CD4-positive, alpha-beta T cell (primary cell): Measurements from ENCODE around the gene TAF6. TPM values are rescaled to one million over a fixed set of nuclear protein-coding genes. Genes with fewer than 3 reads are reported as not detected.

Experiments used
- ATAC-seq: fragments of 200-7000 bp; cut with Tn5 transposase; one replicate; pipeline ENCODE4 v1.10.0; 2022; ENCODE audit warnings: mild to moderate bottlenecking; ENCODE audit not compliant: poor library complexity
- CTCF ChIA-PET: fragments of 350-600 bp; sonication (Branson Sonifier 250); formaldehyde crosslinking; loops from one replicate; lab custom pipeline; 2021; ENCODE audit warnings: antibody characterized with exemption, inconsistent platforms; lab: Charles Lee
- POLR2A ChIA-PET: fragments of 350-600 bp; sonication (Branson Sonifier 250); formaldehyde crosslinking; loops from one replicate; lab custom pipeline; 2021; ENCODE audit warnings: antibody characterized with exemption, inconsistent platforms; lab: Charles Lee
- DNase-seq, 14 experiments: peaks; one replicate each; pipeline ENCODE4 v3.0.0-alpha.2; 2013 to 2020; ENCODE audit warnings: mixed read lengths in 2 of 14
- H3K27ac ChIP-seq, 2 donors: one replicate each; pipeline versions ENCODE4 v1.5.1 to v1.7.0; 2013; ENCODE audit warnings: low read length in 2 of 2, low read depth in 1 of 2, mild to moderate bottlenecking in 1 of 2
- H3K27me3 ChIP-seq, 2 experiments: 1 replicate in 1 of 2; 2 replicates in 1 of 2; pipeline versions ENCODE4 v1.6.1 to v1.7.0; 2013; ENCODE audit warnings: low read length in 2 of 2, control low read depth in 1 of 2, mild to moderate bottlenecking in 1 of 2, moderate library complexity in 1 of 2; ENCODE audit not compliant: insufficient read depth in 2 of 2, control insufficient read depth in 1 of 2
- H3K36me3 ChIP-seq: one replicate; pipeline ENCODE4 v1.6.1; 2013; ENCODE audit warnings: low read length, control low read depth; ENCODE audit not compliant: insufficient read depth
- H3K4me1 ChIP-seq: one replicate; pipeline ENCODE4 v1.6.1; 2013; ENCODE audit warnings: low read length, control low read depth; ENCODE audit not compliant: insufficient read depth
- H3K4me3 ChIP-seq: one replicate; pipeline ENCODE4 v1.5.1; 2013; ENCODE audit warnings: mild to moderate bottlenecking, low read length, moderate library complexity
- H3K9me3 ChIP-seq, 2 experiments: 1 replicate in 1 of 2; 2 replicates in 1 of 2; pipeline versions ENCODE4 v1.6.1 to v1.7.0; 2013; ENCODE audit warnings: low read length in 2 of 2, mild to moderate bottlenecking in 2 of 2, control low read depth in 1 of 2, moderate library complexity in 1 of 2; ENCODE audit not compliant: control insufficient read depth in 1 of 2, insufficient read depth in 1 of 2
- H3K27ac Mint-ChIP-seq: one replicate; pipeline ENCODE4 v1.8.0; 2020; ENCODE audit warnings: mixed read lengths
- H3K27me3 Mint-ChIP-seq: one replicate; pipeline ENCODE4 v1.8.0; 2021; ENCODE audit warnings: mixed read lengths
- H3K36me3 Mint-ChIP-seq: one replicate; pipeline ENCODE4 v1.8.0; 2021; ENCODE audit warnings: low read depth, mixed read lengths
- H3K4me1 Mint-ChIP-seq: one replicate; pipeline ENCODE4 v1.8.0; 2021; ENCODE audit warnings: low read depth, mixed read lengths
- H3K4me3 Mint-ChIP-seq: one replicate; pipeline ENCODE4 v1.8.0; 2020; ENCODE audit warnings: mild to moderate bottlenecking, mixed read lengths
- H3K9me3 Mint-ChIP-seq: one replicate; pipeline ENCODE4 v1.8.0; 2020; ENCODE audit warnings: mixed read lengths
- intact Hi-C, 2 experiments: fragments of 100-400 bp; cut with DNase I in 1 of 2; cut with micrococcal nuclease in 1 of 2; formaldehyde crosslinking; loops; one replicate each; pipeline versions ENCODE4 v1.15.1 to v1.9.0; 2023 to 2025; cut with DNase I, micrococcal nuclease
- total RNA-seq, 174 experiments: library from RNA in 2 of 174; stranded (reverse) in 2 of 174; gene quantifications; one replicate each; pipeline ENCODE4 v1.2.3 and lab custom pipeline; 2021 to 2026
- TF ChIP-seq, protein P1 (sequence below): fragments of 200-600 bp; IDR thresholded peaks from one replicate; pipeline ENCODE4 v1.8.0; 2022; ENCODE audit warnings: antibody characterized with exemption, mild to moderate bottlenecking

TAF6 gene
- total RNA-seq, 2 experiments from 2014 or later: 34.8 to 37.4 TPM

GRCh38 chr7:100102950-100103840, 16.0 kb downstream of the TAF6 start:
- H3K4me1 ChIP-seq: peaks cover 35% of the 10 kb centered on the region
- H3K9me3 Mint-ChIP-seq: no peaks in the 10 kb centered on the region
- H3K4me3 Mint-ChIP-seq: peak overlapping the region; percentile 82
- H3K4me3 ChIP-seq: no peak overlapping the region
- ATAC-seq (no peak), DNase-seq (no peak)
- intact Hi-C loops: no loop called here
- POLR2A ChIA-PET: interaction anchor here (1.0 to 3.4 kb wide), 7 partner anchors 10 to 88 kb away, joined by 3 to 58 read pairs (median 7); partner anchors contain the start of genes LAMTOR4, MBLAC1 and ZKSCAN1
- H3K27ac ChIP-seq: no peak overlapping the region
- peak overlapping the region; percentile 76 for H3K27ac Mint-ChIP-seq
- CTCF ChIA-PET: interaction anchor here (1.6 to 3.2 kb wide), 2 partner anchors 20 to 28 kb away, joined by 6 to 14 read pairs; no protein-coding TSS in a partner anchor
- no peaks in the 10 kb centered on the region for H3K27me3 Mint-ChIP-seq
- H3K36me3 ChIP-seq: peaks cover 47% of the 10 kb centered on the region
- H3K9me3 ChIP-seq: no peaks in the 10 kb centered on the region
- no peaks in the 10 kb centered on the region for H3K27me3 ChIP-seq
- TF ChIP-seq, protein P1, sequence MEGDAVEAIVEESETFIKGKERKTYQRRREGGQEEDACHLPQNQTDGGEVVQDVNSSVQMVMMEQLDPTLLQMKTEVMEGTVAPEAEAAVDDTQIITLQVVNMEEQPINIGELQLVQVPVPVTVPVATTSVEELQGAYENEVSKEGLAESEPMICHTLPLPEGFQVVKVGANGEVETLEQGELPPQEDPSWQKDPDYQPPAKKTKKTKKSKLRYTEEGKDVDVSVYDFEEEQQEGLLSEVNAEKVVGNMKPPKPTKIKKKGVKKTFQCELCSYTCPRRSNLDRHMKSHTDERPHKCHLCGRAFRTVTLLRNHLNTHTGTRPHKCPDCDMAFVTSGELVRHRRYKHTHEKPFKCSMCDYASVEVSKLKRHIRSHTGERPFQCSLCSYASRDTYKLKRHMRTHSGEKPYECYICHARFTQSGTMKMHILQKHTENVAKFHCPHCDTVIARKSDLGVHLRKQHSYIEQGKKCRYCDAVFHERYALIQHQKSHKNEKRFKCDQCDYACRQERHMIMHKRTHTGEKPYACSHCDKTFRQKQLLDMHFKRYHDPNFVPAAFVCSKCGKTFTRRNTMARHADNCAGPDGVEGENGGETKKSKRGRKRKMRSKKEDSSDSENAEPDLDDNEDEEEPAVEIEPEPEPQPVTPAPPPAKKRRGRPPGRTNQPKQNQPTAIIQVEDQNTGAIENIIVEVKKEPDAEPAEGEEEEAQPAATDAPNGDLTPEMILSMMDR: no peak
- H3K36me3 Mint-ChIP-seq: peaks cover 59% of the 10 kb centered on the region
- peaks cover 35% of the 10 kb centered on the region for H3K4me1 Mint-ChIP-seq

- CTCF ChIA-PET: interaction anchor here (1.6 to 3.2 kb wide), 4 partner anchors 18 to 30 kb away, joined by 5 to 14 read pairs (median 6); partner anchors contain the start of gene MBLAC1
- POLR2A ChIA-PET: interaction anchor here (0.5 to 3.7 kb wide), 36 partner anchors 9 to 960 kb away, joined by 3 to 58 read pairs (median 4); partner anchors contain the start of genes CNPY4, COPS6, FBXO24 and GPC2
- intact Hi-C loops: loop anchor here (1.0 to 2.0 kb wide), 4 partner anchors 18 to 30 kb away; partner anchors contain the start of genes CNPY4 (in 2 of the 2), MBLAC1 (in 2 of the 2), TAF6 (in 2 of the 2) and ZNF3 (in 1 of the 2)
Observed at GRCh38 chr7:100101016-100101862, 17.9 kb downstream of the TAF6 start, which contains the start of the genes AP4M1 and MCM7. AP4M1 (plus strand) TSS chr7:100101643; CDS start chr7:100101715, 72 bp downstream. MCM7 (minus strand) TSS chr7:100101397; CDS start chr7:100101294, 103 bp downstream.

More at GRCh38 chr7:100101016-100101862, 17.9 kb downstream of the TAF6 start, which contains the start of the genes AP4M1 and MCM7:
- H3K4me1 Mint-ChIP-seq: peaks cover 47% of the 10 kb centered on the region
- H3K27ac ChIP-seq: peak within 1 kb of the TSS; percentile 90 to 95
- H3K27me3 ChIP-seq: no peaks in the 10 kb centered on the region
- H3K27me3 Mint-ChIP-seq: no peaks in the 10 kb centered on the region
- H3K36me3 ChIP-seq: peaks cover 49% of the 10 kb centered on the region
- ATAC-seq (peak; percentile 85), DNase-seq (peak; percentile 87 to 98 (median 93))
- no peaks in the 10 kb centered on the region for H3K9me3 Mint-ChIP-seq
- H3K9me3 ChIP-seq: no peaks in the 10 kb centered on the region
- TF ChIP-seq, protein P1: no peak
- H3K4me3 ChIP-seq: peak within 1 kb of the TSS; percentile 97
- peaks cover 63% of the 10 kb centered on the region for H3K36me3 Mint-ChIP-seq
- H3K27ac Mint-ChIP-seq: peak within 1 kb of the TSS; percentile 98
- H3K4me1 ChIP-seq: peaks cover 38% of the 10 kb centered on the region
- H3K4me3 Mint-ChIP-seq: peak within 1 kb of the TSS; percentile 98
